IMR-90 (cell line): ENCODE data around the gene PIP5K1B. TPM values are rescaled to one million over a fixed set of nuclear protein-coding genes. Genes with fewer than 3 reads are reported as not detected.

Experiments
- ATAC-seq: fragments of 200-7000 bp; cut with Tn5 transposase; 2 replicates; pipeline ENCODE4 v1.9.1; 2020; ENCODE audit warnings: low read depth, mild to moderate bottlenecking, moderate library complexity
- BruUV-seq: library from RNA; stranded (reverse); fragments of 400-500 nt; replicated peaks from 2 replicates; lab custom pipeline; 2021; lab: Mats Ljungman, UMichigan
- CTCF ChIA-PET: fragments of 300-600 bp; formaldehyde crosslinking; extraction: SDS; loops from one replicate; lab custom pipeline; 2021; ENCODE audit warnings: antibody characterized with exemption; lab: Yijun Ruan, JAX
- POLR2A ChIA-PET: fragments of 300-600 bp; sonication (Branson Sonifier 250); formaldehyde crosslinking; loops from one replicate; lab custom pipeline; 2022; ENCODE audit warnings: antibody characterized with exemption; ENCODE audit not compliant: unreplicated experiment; lab: Charles Lee
- DNase-seq: peaks from one replicate; pipeline ENCODE4 v3.0.0; 2013
- H2AFZ ChIP-seq: replicated peaks from 2 replicates; pipeline ENCODE3; 2013; ENCODE audit warnings: low read length, mild to moderate bottlenecking; ENCODE audit not compliant: poor library complexity
- H2AK5ac ChIP-seq: 2 replicates; pipeline ENCODE4 v1.6.1; 2013; ENCODE audit warnings: low read depth, low read length, inconsistent platforms
- H2AK9ac ChIP-seq: replicated peaks from 2 replicates; pipeline ENCODE3; 2013; ENCODE audit warnings: mild to moderate bottlenecking, low read depth, low read length, moderate library complexity; ENCODE audit not compliant: poor library complexity
- H2BK120ac ChIP-seq: 2 replicates; pipeline ENCODE4 v1.6.1; 2013; ENCODE audit warnings: low read depth, low read length, inconsistent platforms
- H2BK15ac ChIP-seq: 3 replicates; pipeline ENCODE4 v1.6.1; 2013; ENCODE audit warnings: low read depth, low read length, inconsistent platforms
- H2BK20ac ChIP-seq: 2 replicates; pipeline ENCODE4 v1.6.1; 2013; ENCODE audit warnings: low read depth, mild to moderate bottlenecking, inconsistent platforms, low read length, moderate library complexity
- H2BK5ac ChIP-seq: 2 replicates; pipeline ENCODE4 v1.6.1; 2013; ENCODE audit warnings: mild to moderate bottlenecking, low read depth, low read length, inconsistent platforms; ENCODE audit not compliant: poor library complexity, severe bottlenecking
- H3K14ac ChIP-seq: replicated peaks from 2 replicates; pipeline ENCODE4 v1.6.1; 2013; ENCODE audit warnings: low read depth, low read length, inconsistent platforms
- H3K18ac ChIP-seq: 2 replicates; pipeline ENCODE4 v1.6.1; 2013; ENCODE audit warnings: low read depth, low read length, control low read depth
- H3K23ac ChIP-seq: 2 replicates; pipeline ENCODE4 v1.6.1; 2013; ENCODE audit warnings: low read depth, low read length, inconsistent platforms
- H3K27ac ChIP-seq: 2 replicates; pipeline ENCODE4 v1.5.1; 2013; ENCODE audit warnings: mild to moderate bottlenecking, control low read depth, low read length; ENCODE audit not compliant: insufficient read depth
- H3K27me3 ChIP-seq: 2 replicates; pipeline ENCODE4 v1.6.1; 2013; ENCODE audit warnings: low read length; ENCODE audit not compliant: control insufficient read depth, insufficient read depth
- H3K36me3 ChIP-seq: 2 replicates; pipeline ENCODE4 v1.6.1; 2013; ENCODE audit warnings: low read length, mixed read lengths; ENCODE audit not compliant: control insufficient read depth, insufficient read depth
- H3K4ac ChIP-seq: 2 replicates; pipeline ENCODE4 v1.6.1; 2013; ENCODE audit warnings: low read depth, low read length, inconsistent platforms
- H3K4me1 ChIP-seq: 2 replicates; pipeline ENCODE4 v1.6.1; 2013; ENCODE audit warnings: low read length, mixed read lengths; ENCODE audit not compliant: control insufficient read depth, insufficient read depth
- H3K4me2 ChIP-seq: 2 replicates; pipeline ENCODE4 v1.6.1; 2013; ENCODE audit warnings: low read depth, mild to moderate bottlenecking, control low read depth, low read length, moderate library complexity
- H3K4me3 ChIP-seq: 2 replicates; pipeline ENCODE4 v1.5.1; 2013; ENCODE audit warnings: low read depth, mild to moderate bottlenecking, control low read depth, low read length, moderate library complexity; ENCODE audit not compliant: insufficient read depth
- H3K56ac ChIP-seq: 2 replicates; pipeline ENCODE4 v1.6.1; 2013; ENCODE audit warnings: low read length, inconsistent platforms; ENCODE audit not compliant: insufficient read depth; ENCODE audit errors: extremely low read depth
- H3K79me1 ChIP-seq, 2 experiments: 2 replicates each; pipeline ENCODE4 v1.6.1; 2013; ENCODE audit warnings: low read length in 2 of 2, inconsistent platforms in 1 of 2, low read depth in 1 of 2
- H3K9ac ChIP-seq: 2 replicates; pipeline ENCODE4 v1.6.1; 2013; ENCODE audit warnings: low read depth, low read length, control low read depth
- H3K9me1 ChIP-seq: 2 replicates; pipeline ENCODE4 v1.6.1; 2013; ENCODE audit warnings: low read length, inconsistent platforms; ENCODE audit not compliant: insufficient read depth
- H3K9me3 ChIP-seq: 2 replicates; pipeline ENCODE4 v1.6.1; 2013; ENCODE audit warnings: low read length; ENCODE audit not compliant: control insufficient read depth, insufficient read depth
- H4K20me1 ChIP-seq: 2 replicates; pipeline ENCODE4 v1.6.1; 2013; ENCODE audit warnings: low read length, inconsistent platforms; ENCODE audit not compliant: insufficient read depth
- H4K5ac ChIP-seq: 2 replicates; pipeline ENCODE4 v1.6.1; 2013; ENCODE audit warnings: mild to moderate bottlenecking, low read depth, low read length, control low read depth
- H4K8ac ChIP-seq, 2 experiments: 2 replicates each; pipeline ENCODE4 v1.6.1; 2013; ENCODE audit warnings: low read depth in 2 of 2, low read length in 2 of 2, control low read depth in 1 of 2, inconsistent platforms in 1 of 2
- H4K91ac ChIP-seq: 2 replicates; pipeline ENCODE4 v1.6.1; 2013; ENCODE audit warnings: low read depth, low read length, inconsistent platforms; ENCODE audit not compliant: insufficient read depth
- BHLHE40 ChIP-seq: fragments of 150-350 bp; IDR thresholded peaks from 2 replicates; pipeline ENCODE4 v1.6.1; 2016; ENCODE audit warnings: mild to moderate bottlenecking, low read depth, low read length
- CEBPB ChIP-seq: IDR thresholded peaks from 2 replicates; pipeline ENCODE4 v1.6.1; 2012; ENCODE audit warnings: low read depth, low read length, improper control_type of control experiment
- CHD1 ChIP-seq: IDR thresholded peaks from 2 replicates; pipeline ENCODE4 v1.6.1; 2012; ENCODE audit warnings: low read depth, low read length, improper control_type of control experiment
- CTCF ChIP-seq: conservative IDR thresholded peaks from 2 replicates; pipeline ENCODE4 v1.5.1; 2012; ENCODE audit warnings: mild to moderate bottlenecking, low read depth, low read length, improper control_type of control experiment
- ELK1 ChIP-seq: fragments of 150-350 bp; IDR thresholded peaks from 2 replicates; pipeline ENCODE4 v1.6.1; 2016; ENCODE audit warnings: low read depth, mild to moderate bottlenecking, low read length, moderate library complexity, borderline replicate concordance
- FOS ChIP-seq: fragments of 150-350 bp; IDR thresholded peaks from 2 replicates; pipeline ENCODE4 v1.6.1; 2016; ENCODE audit warnings: low read depth, low read length
- MAFK ChIP-seq: IDR thresholded peaks from 2 replicates; pipeline ENCODE4 v1.6.1; 2012; ENCODE audit warnings: low read depth, low read length, improper control_type of control experiment
- MAZ ChIP-seq: IDR thresholded peaks from 2 replicates; pipeline ENCODE4 v1.6.1; 2012; ENCODE audit warnings: low read depth, mild to moderate bottlenecking, low read length, improper control_type of control experiment, moderate library complexity, borderline replicate concordance
- NFE2L2 ChIP-seq: fragments of 150-350 bp; IDR thresholded peaks from 2 replicates; pipeline ENCODE4 v1.6.1; 2016; ENCODE audit warnings: low read depth, mild to moderate bottlenecking, low read length
- POLR2A ChIP-seq: IDR thresholded peaks from 2 replicates; pipeline ENCODE4 v1.6.1; 2012; ENCODE audit warnings: mild to moderate bottlenecking, low read depth, low read length
- RAD21 ChIP-seq: IDR thresholded peaks from 2 replicates; pipeline ENCODE4 v1.6.1; 2012; ENCODE audit warnings: low read length, improper control_type of control experiment
- RCOR1 ChIP-seq: IDR thresholded peaks from 2 replicates; pipeline ENCODE4 v1.6.1; 2012; ENCODE audit warnings: mild to moderate bottlenecking, low read length, improper control_type of control experiment; ENCODE audit not compliant: insufficient replicate concordance
- RFX5 ChIP-seq: IDR thresholded peaks from 2 replicates; pipeline ENCODE4 v1.8.0; 2012; ENCODE audit warnings: low read depth, mild to moderate bottlenecking, low read length, moderate library complexity
- SMC3 ChIP-seq: fragments of 150-350 bp; IDR thresholded peaks from 2 replicates; pipeline ENCODE4 v1.6.1; 2016; ENCODE audit warnings: low read depth, mild to moderate bottlenecking, antibody characterized with exemption, low read length, moderate library complexity
- WGBS, 2 experiments: methylation state at CpG; one replicate each; pipeline versions ENCODE4 v1.1.5 to v1.1.7; 2013; ENCODE audit warnings: missing lambda C conversion rate in 2 of 2; ENCODE audit not compliant: insufficient read length in 1 of 2; ENCODE audit errors: extremely low coverage in 2 of 2; 5-methylcytosine and 5-hydroxymethylcytosine counted together
- dilution Hi-C: fragments of 300-500 bp; cut with HindIII; formaldehyde crosslinking; loops from one replicate; pipeline ENCODE4 v1.14.3; 2018; ENCODE audit warnings: low sequenced_read_pairs; ENCODE audit not compliant: unreplicated experiment
- in situ Hi-C: fragments of 300-500 bp; cut with MboI; formaldehyde crosslinking; loops from 3 replicates; pipeline ENCODE4 v1.14.3; 2019; ENCODE audit warnings: low sequenced_read_pairs, inconsistent platforms, mixed read lengths
- intact Hi-C: fragments of 100-400 bp; cut with micrococcal nuclease; formaldehyde crosslinking; loops from 2 replicates; pipeline ENCODE4 v1.10.0; 2022
- polyA plus RNA-seq, 3 experiments: library from polyadenylated mRNA; depleted of rRNA; stranded (reverse); fragments of >200 nt; gene quantifications; 2 replicates each; pipeline ENCODE4 v1.2.3, GENCODE V29; 2012; ENCODE audit warnings: low replicate concordance in 1 of 3
- total RNA-seq: library from RNA; depleted of rRNA; stranded (reverse); fragments of >200 nt; gene quantifications from 2 replicates; pipeline ENCODE4 v1.2.3, GENCODE V29; 2012

PIP5K1B gene
- total and polyA plus RNA-seq, 2 of the 4 experiments (the other 2 are of a cell fraction): not detected

GRCh38 chr9:68973619-68974018, 268.6 kb downstream of the PIP5K1B start:
- Histone ChIP-seq H2BK15ac (no peak overlapping the region), H4K5ac (no peak overlapping the region), H4K91ac (no peak overlapping the region), H3K27me3 (no peaks in the 10 kb centered on the region), H3K36me3 (no peaks in the 10 kb centered on the region), H3K9ac (no peak overlapping the region), H2BK5ac (no peak overlapping the region), H2BK20ac (no peak overlapping the region), H3K56ac (no peak overlapping the region), H2AK9ac (no peak overlapping the region), H4K20me1 (no peaks in the 10 kb centered on the region), H3K4ac (no peak overlapping the region), H3K14ac (no peak overlapping the region), H3K4me2 (no peak overlapping the region), H3K9me3 (no peaks in the 10 kb centered on the region), H3K79me1 (no peaks in the 10 kb centered on the region), H3K27ac (no peak overlapping the region), H3K23ac (no peak overlapping the region), H2BK120ac (no peak overlapping the region), H2AK5ac (no peak overlapping the region), H3K4me1 (no peaks in the 10 kb centered on the region; the same call in 1 of the 2 replicates), H2AFZ (no peak overlapping the region), H3K9me1 (no peaks in the 10 kb centered on the region), H4K8ac (no peak overlapping the region), H3K18ac (no peak overlapping the region), H3K4me3 (no peak overlapping the region)
- ATAC-seq: no peak
- POLR2A ChIA-PET: no interaction called here
- in situ Hi-C loops: no loop called here
- intact Hi-C loops: no loop called here
- CTCF ChIA-PET: no interaction called here
- DNase-seq: no peak
- no TSS peak for BruUV-seq
- 0% methylated on average over 1 of the region's 3 CpGs; no CpG with 5 or more reads in 1 of the 2 experiments for WGBS, 2 experiments
- dilution Hi-C loops: no loop called here
- TF ChIP-seq RCOR1 (no peak), CHD1 (no peak), MAFK (no peak), MAZ (no peak), RAD21 (no peak), POLR2A (no peak), NFE2L2 (no peak), BHLHE40 (no peak), RFX5 (no peak), SMC3 (no peak), CEBPB (no peak), CTCF (no peak), ELK1 (no peak), FOS (no peak)
